K562 (cell line): Measurements from ENCODE around the gene RNGTT. TPM values are rescaled to one million over a fixed set of nuclear protein-coding genes. Genes with fewer than 3 reads are reported as not detected.

ENCODE experiments used
- ATAC-seq: fragments of 200-7000 bp; cut with Tn5 transposase; 3 replicates; pipeline ENCODE4 v1.9.1; 2020; ENCODE audit warnings: moderate library complexity
- BruUV-seq: library from RNA; stranded (reverse); fragments of 400-500 nt; replicated peaks from 2 replicates; lab custom pipeline; 2021; lab: Mats Ljungman, UMichigan
- CTCF ChIA-PET: fragments of 300-600 bp; formaldehyde crosslinking; extraction: SDS; loops from one replicate; lab custom pipeline; 2021; ENCODE audit warnings: low intra/inter-chr PET ratio; lab: Yijun Ruan, JAX
- POLR2A ChIA-PET: fragments of 300-600, 350-650 bp; sonication (Branson Sonifier 250); formaldehyde crosslinking; extraction: SDS; loops from one replicate; lab custom pipeline; 2021; ENCODE audit warnings: antibody characterized with exemption, inconsistent platforms; lab: Yijun Ruan, JAX
- DNase-seq, 4 experiments: peaks; one replicate each; pipeline versions ENCODE4 v3.0.0 to v3.0.0-alpha.2; 2011 to 2018; ENCODE audit warnings: low spot score in 3 of 4, mixed read lengths in 3 of 4; ENCODE audit errors: extremely low read depth in 1 of 4
- FAIRE-seq: peaks from 2 replicates; lab custom pipeline; 2011; peaks lifted over from hg19 to GRCh38; lab: Jason Lieb, UNC
- H2AFZ ChIP-seq: 2 replicates; pipeline ENCODE4 v1.6.0; 2011; ENCODE audit warnings: low read depth, low read length, control low read depth, inconsistent platforms
- H3K27ac ChIP-seq: fragments of 200-600 bp; 3 replicates; pipeline ENCODE4 v1.8.0; 2011; ENCODE audit warnings: low read depth, mild to moderate bottlenecking, control low read depth, inconsistent platforms, low read length, moderate library complexity, mixed read lengths; ENCODE audit errors: extremely low read depth
- H3K27me3 ChIP-seq, 2 experiments: fragments of 300-600 bp in 1 of 2; 2 replicates in 1 of 2; 3 replicates in 1 of 2; pipeline versions ENCODE4 v1.6.0 to v1.8.0; 2011; ENCODE audit warnings: inconsistent platforms in 2 of 2, low read length in 2 of 2, mild to moderate bottlenecking in 1 of 2, mixed read lengths in 1 of 2, moderate library complexity in 1 of 2; ENCODE audit not compliant: control insufficient read depth in 2 of 2, insufficient read depth in 2 of 2
- H3K36me3 ChIP-seq: fragments of 300-600 bp; 3 replicates; pipeline ENCODE4 v1.8.0; 2011; ENCODE audit warnings: mild to moderate bottlenecking, low read length, inconsistent platforms; ENCODE audit not compliant: control insufficient read depth, insufficient read depth
- H3K4me1 ChIP-seq, 2 experiments: fragments of 200-600 bp in 1 of 2; replicated peaks in 1 of 2; 2 replicates in 1 of 2; 3 replicates in 1 of 2; pipeline versions ENCODE4 v1.5.1 to v1.8.0; 2011; ENCODE audit warnings: inconsistent platforms in 2 of 2, low read length in 2 of 2, mild to moderate bottlenecking in 1 of 2, mixed read lengths in 1 of 2, moderate library complexity in 1 of 2; ENCODE audit not compliant: control insufficient read depth in 2 of 2, insufficient read depth in 2 of 2
- H3K4me2 ChIP-seq: 2 replicates; pipeline ENCODE4 v1.6.1; 2011; ENCODE audit warnings: low read length, control low read depth, inconsistent platforms, mixed read lengths; ENCODE audit not compliant: insufficient read depth
- H3K4me3 ChIP-seq: fragments of 200-600 bp; sonication (generic), shearing (Covaris generic); 2 replicates; pipeline ENCODE4 v1.5.1; 2016; ENCODE audit warnings: control low read depth, inconsistent platforms
- H3K79me2 ChIP-seq: fragments of 200-600 bp; 3 replicates; pipeline ENCODE4 v1.8.0; 2011; ENCODE audit warnings: low read length, inconsistent platforms; ENCODE audit not compliant: control insufficient read depth, insufficient read depth
- H3K9ac ChIP-seq, 2 experiments: 2 replicates each; pipeline versions ENCODE4 v1.6.0 to v1.6.1; 2011; ENCODE audit warnings: low read depth in 2 of 2, low read length in 2 of 2, control low read depth in 1 of 2, inconsistent platforms in 1 of 2, mild to moderate bottlenecking in 1 of 2, mixed read lengths in 1 of 2; ENCODE audit not compliant: insufficient read depth in 1 of 2
- H3K9me1 ChIP-seq: one replicate; pipeline ENCODE4 v1.6.0; 2011; ENCODE audit warnings: inconsistent platforms, mild to moderate bottlenecking, low read length, moderate library complexity; ENCODE audit not compliant: control insufficient read depth, insufficient read depth
- H3K9me3 ChIP-seq: replicated peaks from 2 replicates; pipeline ENCODE4 v1.5.1; 2011; ENCODE audit warnings: low read depth, low read length, inconsistent platforms; ENCODE audit not compliant: control insufficient read depth, insufficient read depth
- H4K20me1 ChIP-seq: replicated peaks from 2 replicates; pipeline ENCODE4 v1.6.1; 2011; ENCODE audit warnings: low read length, inconsistent platforms, mixed read lengths; ENCODE audit not compliant: control insufficient read depth, insufficient read depth
- BCL6 ChIP-seq: fragments of 250-450 bp; sonication (Bioruptor Pico); IDR thresholded peaks from 2 replicates; pipeline ENCODE4 v1.4.0; 2020
- ELF2 ChIP-seq: fragments of 250-450 bp; sonication (Bioruptor Pico); IDR thresholded peaks from 2 replicates; pipeline ENCODE4 v1.5.0; 2021; ENCODE audit warnings: mild to moderate bottlenecking
- FUS ChIP-seq: fragments of 200-400 bp; formaldehyde crosslinking; optimal IDR thresholded peaks from 2 replicates; pipeline ENCODE3; 2017; ENCODE audit warnings: low read depth, low read length
- GABPB2 ChIP-seq: fragments of 250-450 bp; sonication (Bioruptor Pico); conservative IDR thresholded peaks from 2 replicates; pipeline ENCODE4 v1.5.1; 2021; ENCODE audit warnings: mild to moderate bottlenecking
- GATAD2A ChIP-seq: fragments of 450-650 bp; IDR thresholded peaks from 2 replicates; pipeline ENCODE4 v1.6.1; 2017
- MAFK ChIP-seq: IDR thresholded peaks from 2 replicates; pipeline ENCODE4 v1.6.1; 2011; ENCODE audit warnings: low read length, improper control_type of control experiment
- MLX ChIP-seq, 2 experiments: fragments of 450-650 bp in 1 of 2; sonication (generic) in 1 of 2; formaldehyde crosslinking; conservative IDR thresholded peaks; 2 replicates each; pipeline versions ENCODE4 v1.4.0 to v1.8.1; 2020 to 2022; ENCODE audit warnings: mild to moderate bottlenecking in 1 of 2, missing genetic modification reagents in 1 of 2
- MTA2 ChIP-seq: fragments of 450-650 bp; IDR thresholded peaks from 2 replicates; pipeline ENCODE4 v1.6.1; 2016; ENCODE audit warnings: low read depth
- MTF1 ChIP-seq: fragments of 250-450 bp; sonication (Bioruptor Pico); IDR thresholded peaks from 2 replicates; pipeline ENCODE4 v1.9.0; 2021; ENCODE audit warnings: moderate library complexity, mild to moderate bottlenecking, inconsistent platforms, borderline replicate concordance
- POLR2A ChIP-seq: fragments of 450-650 bp; conservative IDR thresholded peaks from 2 replicates; pipeline ENCODE4 v1.6.1; 2016
- POLR2AphosphoS2 ChIP-seq: IDR thresholded peaks from 2 replicates; pipeline ENCODE4 v1.6.1; 2012; ENCODE audit warnings: low read length, improper control_type of control experiment
- SMAD2 ChIP-seq: fragments of 150-350 bp; IDR thresholded peaks from 2 replicates; pipeline ENCODE4 v1.6.1; 2014; ENCODE audit warnings: low read depth, mild to moderate bottlenecking, low read length
- SRF ChIP-seq, 2 experiments: fragments of 250-450, 450-650 bp in 1 of 2; sonication (Bioruptor Pico) in 1 of 2; sonication (generic) in 1 of 2; formaldehyde crosslinking; IDR thresholded peaks; 2 replicates each; pipeline versions ENCODE4 v1.5.0 to v1.5.1; 2020 to 2022; ENCODE audit warnings: mild to moderate bottlenecking in 1 of 2, missing genetic modification reagents in 1 of 2
- STAT5B ChIP-seq: fragments of 250-450 bp; sonication (Bioruptor Pico); IDR thresholded peaks from 2 replicates; pipeline ENCODE4 v1.8.0; 2021; ENCODE audit warnings: mild to moderate bottlenecking, inconsistent platforms
- ZBTB26 ChIP-seq: fragments of 450-650 bp; formaldehyde crosslinking; IDR thresholded peaks from 2 replicates; pipeline ENCODE4 v1.4.0; 2022; ENCODE audit warnings: missing genetic modification characterization
- ZNF184 ChIP-seq: sonication (generic); formaldehyde crosslinking; IDR thresholded peaks from 2 replicates; pipeline ENCODE4 v1.5.0; 2020; ENCODE audit warnings: missing genetic modification reagents
- WGBS: fragments of 100-300 bp; shearing (Covaris generic); methylation state at CpG from one replicate; pipeline ENCODE4 v1.1.6; 2016; ENCODE audit warnings: low coverage, mixed read lengths; ENCODE audit not compliant: insufficient coverage; ENCODE audit errors: missing lambda C conversion rate; 5-methylcytosine and 5-hydroxymethylcytosine counted together
- in situ Hi-C: fragments of 300-500 bp; cut with MboI; formaldehyde crosslinking; loops from 4 replicates; pipeline ENCODE4 v1.15.0; 2018; ENCODE audit warnings: inconsistent platforms, mixed read lengths
- intact Hi-C: fragments of 100-400 bp; cut with micrococcal nuclease; formaldehyde crosslinking; loops from 2 replicates; pipeline ENCODE4 v1.14.2; 2022
- polyA plus RNA-seq, 8 experiments: library from polyadenylated mRNA; depleted of rRNA in 4 of 8; stranded (reverse) in 5 of 8; unstranded in 3 of 8; fragments of >200 nt; fragmentation: Nextera tagmentation in 2 of 8; fragmentation: Illumina TruSeq in 1 of 8; extraction: Ambion mirVana in 2 of 8; extraction: Trizol in 1 of 8; gene quantifications; 2 replicates each; pipeline versions ENCODE4 v1.2.1 to v1.2.3, GENCODE V29; 2011 to 2014; ENCODE audit warnings: inconsistent platforms in 1 of 8, missing spikeins in 1 of 8
- total RNA-seq, 7 experiments: library from RNA; depleted of rRNA in 6 of 7; stranded (reverse); fragments of >200 nt in 6 of 7; fragmentation: Illumina TruSeq in 2 of 7; extraction: Trizol in 2 of 7; gene quantifications; 2 replicates each; pipeline versions ENCODE4 v1.2.1 to v1.2.3, GENCODE V29; 2011 to 2021; ENCODE audit warnings: low replicate concordance in 1 of 7

RNGTT gene
- total and polyA plus RNA-seq, 9 of the 15 experiments (the other 6 are each of a cell fraction or from before 2014, with no cell fraction given) = 6.1 to 31.7 (median 19.5) TPM

GRCh38 chr6:88823998-88824397 is 139.4 kb downstream of the RNGTT start:
- no peaks in the 10 kb centered on the region for H3K4me1 ChIP-seq
- no peak overlapping the region for H3K9ac ChIP-seq
- no peak overlapping the region for H2AFZ ChIP-seq
- CTCF ChIA-PET = no interaction called here
- no peaks in the 10 kb centered on the region for H3K79me2 ChIP-seq
- FAIRE-seq = no peak
- H3K27me3 ChIP-seq = no peaks in the 10 kb centered on the region
- no peak overlapping the region for H3K4me2 ChIP-seq
- intact Hi-C loops = no loop called here
- no peaks in the 10 kb centered on the region for H3K36me3 ChIP-seq
- POLR2A ChIA-PET = no interaction called here
- in situ Hi-C loops = no loop called here
- no peaks in the 10 kb centered on the region for H3K9me3 ChIP-seq
- no TSS peak for BruUV-seq
- no peak for ATAC-seq
- WGBS = 66% methylated on average over 2 of the region's 2 CpGs
- no peak for TF ChIP-seq SRF (CRISPR knock-in tag; IDR thresholded peaks at IDR 0.05)
- TF ChIP-seq ELF2 (CRISPR knock-in tag) = no peak
- TF ChIP-seq MLX (CRISPR knock-in tag; conservative IDR thresholded peaks at IDR 0.05) = no peak
- no peak for TF ChIP-seq MTF1 (CRISPR knock-in tag)
- no peak for TF ChIP-seq ZBTB26 (CRISPR knock-in tag)
- no peak for TF ChIP-seq POLR2AphosphoS2
- no peak for TF ChIP-seq ZNF184 (CRISPR knock-in tag)
- no peak for TF ChIP-seq POLR2A
- TF ChIP-seq MTA2 = no peak
- TF ChIP-seq GATAD2A = no peak
- no peak for TF ChIP-seq FUS
- no peak for TF ChIP-seq SMAD2
- no peak for TF ChIP-seq GABPB2
- no peak for TF ChIP-seq STAT5B (CRISPR knock-in tag)
- no peak for TF ChIP-seq MAFK
- no peak for TF ChIP-seq BCL6 (CRISPR knock-in tag)
- H3K9me1 ChIP-seq = no peaks in the 10 kb centered on the region
- H4K20me1 ChIP-seq = no peaks in the 10 kb centered on the region
- DNase-seq = no peak
- no peak overlapping the region for H3K27ac ChIP-seq
- no peak overlapping the region for H3K4me3 ChIP-seq
